Gastroesophageal sphincter (tissue), 4 donors: ENCODE data around the gene DYRK1A. TPM values are rescaled to one million over a fixed set of nuclear protein-coding genes. Genes with fewer than 3 reads are reported as not detected.

ENCODE experiments used
- ATAC-seq: fragments of 150-250 bp; one replicate; pipeline ENCODE4 v1.9.1; 2016; ENCODE audit warnings: mild to moderate bottlenecking, moderate library complexity
- H3K27ac ChIP-seq, 4 donors: fragments of 200-600 bp; sonication (generic) in 3 of 4; 1 replicate in 3 of 4; 2 replicates in 1 of 4; pipeline ENCODE4 v1.5.1; 2016 to 2019
- H3K27me3 ChIP-seq: fragments of 200-600 bp; sonication (generic); one replicate; pipeline ENCODE4 v1.5.1; 2019
- H3K36me3 ChIP-seq, 2 donors: fragments of 200-600 bp; sonication (generic); one replicate each; pipeline ENCODE4 v1.5.1; 2019; ENCODE audit warnings: control low read depth in 1 of 2
- H3K4me1 ChIP-seq, 3 donors: fragments of 200-600 bp; sonication (generic); 1 replicate in 2 of 3; 2 replicates in 1 of 3; pipeline ENCODE4 v1.5.1; 2016 to 2019; ENCODE audit warnings: control low read depth in 2 of 3
- H3K4me3 ChIP-seq, 2 donors: fragments of 200-600 bp; sonication (generic); one replicate each; pipeline ENCODE4 v1.5.1; 2019; ENCODE audit warnings: mild to moderate bottlenecking in 1 of 2, moderate library complexity in 1 of 2
- H3K9me3 ChIP-seq, 3 donors: fragments of 200-600 bp; sonication (generic); one replicate each; pipeline ENCODE4 v1.5.1; 2017 to 2019; ENCODE audit warnings: control low read depth in 2 of 3
- CTCF ChIP-seq, 4 experiments: fragments of 200-600 bp in 2 of 4; fragments of 450-650 bp in 2 of 4; sonication (generic) in 1 of 4; IDR thresholded peaks; one replicate each; pipeline ENCODE4 v1.5.1; 2017 to 2019; ENCODE audit warnings: antibody characterized with exemption in 4 of 4, mild to moderate bottlenecking in 2 of 4, moderate library complexity in 2 of 4
- EP300 ChIP-seq: sonication (generic); formaldehyde crosslinking; IDR thresholded peaks from one replicate; pipeline ENCODE4 v1.6.1; 2017; ENCODE audit warnings: antibody characterized with exemption, mild to moderate bottlenecking
- POLR2A ChIP-seq, 2 donors: fragments of 450-650 bp; IDR thresholded peaks; one replicate each; pipeline ENCODE4 v1.6.1; 2017; ENCODE audit warnings: antibody characterized with exemption in 2 of 2, mild to moderate bottlenecking in 2 of 2, moderate library complexity in 1 of 2
- POLR2AphosphoS5 ChIP-seq: sonication (generic); formaldehyde crosslinking; IDR thresholded peaks from one replicate; pipeline ENCODE4 v1.6.1; 2017; ENCODE audit warnings: antibody characterized with exemption
- WGBS, 2 donors: methylation state at CpG; one replicate each; pipeline ENCODE4 v1.1.5; 2018; ENCODE audit warnings: low coverage in 1 of 2; 5-methylcytosine and 5-hydroxymethylcytosine counted together
- total RNA-seq, 4 donors: library from RNA; depleted of rRNA; stranded (reverse); fragments of >200 nt; gene quantifications; one replicate each; pipeline ENCODE4 v1.1.0, GENCODE V29; 2016

The DYRK1A gene
- total RNA-seq, 4 donors from 2014 or later = 85.1 to 102 (median 94.0) TPM

DNA sequence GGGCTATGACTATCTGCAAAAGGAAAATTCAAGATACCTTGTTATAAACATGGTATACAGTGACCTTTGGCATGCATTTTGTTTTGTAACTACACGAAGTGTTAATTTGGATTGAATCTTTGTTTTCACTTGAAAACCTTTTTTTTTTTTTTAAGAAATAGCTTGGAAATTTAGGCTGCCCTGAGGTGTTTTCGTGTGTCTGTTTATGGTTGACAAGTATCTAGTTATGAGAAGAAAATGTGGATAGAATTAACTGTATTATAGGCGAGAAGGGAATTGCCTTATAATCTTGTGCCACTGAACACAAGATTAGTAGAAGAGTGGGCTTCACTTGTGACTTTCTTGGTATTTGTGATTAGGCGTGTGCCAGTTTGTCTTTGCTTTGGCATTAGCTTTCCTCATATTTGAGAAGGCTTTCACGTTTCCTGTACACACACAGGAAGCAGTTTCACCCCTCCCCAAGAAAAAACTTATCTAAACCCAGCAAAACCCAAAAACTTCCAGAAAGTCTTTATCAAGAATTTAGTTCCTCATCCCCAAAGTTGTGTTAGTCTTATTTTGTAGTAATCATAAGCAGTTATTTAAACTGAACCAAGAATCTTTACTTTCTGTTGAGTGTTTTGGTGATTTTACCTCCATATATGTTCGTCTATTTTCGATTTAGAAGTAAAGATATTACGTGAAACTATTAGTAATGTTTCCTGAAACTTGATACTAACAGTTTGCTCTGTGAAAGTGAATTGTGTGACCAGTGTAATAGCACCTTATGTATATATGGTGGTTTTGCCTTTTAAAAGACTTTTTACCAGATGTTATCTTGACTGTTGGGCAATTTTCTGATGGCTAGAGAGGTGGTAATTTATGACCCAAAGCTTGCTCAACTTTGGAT is 3.8 kb downstream of the DYRK1A start:
- TF ChIP-seq CTCF (IDR thresholded peaks at IDR 0.05) (no peak), EP300 (no peak), POLR2AphosphoS5 (no peak), POLR2A (IDR thresholded peaks at IDR 0.05) (no peak)
- peak overlapping the region; percentile 5 to 92 for H3K4me3 ChIP-seq
- no peaks in the 10 kb centered on the region for H3K27me3 ChIP-seq
- no peak for ATAC-seq
- no peaks in the 10 kb centered on the region for H3K9me3 ChIP-seq
- 14 to 24% methylated on average over 7 to 8 of the region's 8 CpGs for WGBS, 2 donors
- H3K27ac ChIP-seq = peak overlapping the region in 3 of 4 donors; percentile 54 to 100 (median 95)
- no peaks in the 10 kb centered on the region for H3K36me3 ChIP-seq
- H3K4me1 ChIP-seq = peaks cover 9 to 70% (median 25%) of the 10 kb centered on the region in 3 donors

DNA sequence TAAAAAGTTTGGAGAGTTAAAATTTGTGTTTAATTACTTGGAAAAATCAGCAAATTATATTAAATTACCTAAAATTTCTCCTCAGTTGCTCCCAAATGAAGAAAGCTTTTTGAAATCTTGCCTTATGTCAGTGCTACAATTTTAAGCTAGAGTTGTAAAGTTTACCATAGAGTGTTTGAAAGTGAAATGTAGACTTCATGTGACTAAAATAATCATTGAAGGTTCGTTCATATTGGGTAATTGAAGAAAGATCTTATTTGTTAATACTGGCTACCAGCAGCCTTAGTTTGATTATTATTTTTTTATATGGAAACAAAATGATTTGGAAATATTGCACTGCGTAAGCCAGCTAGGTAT is 4.4 kb downstream of the DYRK1A start:
- H3K27ac ChIP-seq = peak overlapping the region in 3 of 4 donors; percentile 21 to 100 (median 54)
- WGBS, 2 donors = 55 to 60% methylated on average over 2 of the region's 2 CpGs
- no peaks in the 10 kb centered on the region for H3K27me3 ChIP-seq
- no peaks in the 10 kb centered on the region for H3K36me3 ChIP-seq
- peak overlapping the region in 1 of 2 donors; percentile 92 for H3K4me3 ChIP-seq
- ATAC-seq = no peak
- TF ChIP-seq CTCF (IDR thresholded peaks at IDR 0.05) = no peak
- TF ChIP-seq EP300 = no peak
- no peak for TF ChIP-seq POLR2AphosphoS5
- TF ChIP-seq POLR2A (IDR thresholded peaks at IDR 0.05) = no peak
- no peaks in the 10 kb centered on the region for H3K9me3 ChIP-seq
- H3K4me1 ChIP-seq = peaks cover 14 to 76% (median 28%) of the 10 kb centered on the region in 3 donors

DNA sequence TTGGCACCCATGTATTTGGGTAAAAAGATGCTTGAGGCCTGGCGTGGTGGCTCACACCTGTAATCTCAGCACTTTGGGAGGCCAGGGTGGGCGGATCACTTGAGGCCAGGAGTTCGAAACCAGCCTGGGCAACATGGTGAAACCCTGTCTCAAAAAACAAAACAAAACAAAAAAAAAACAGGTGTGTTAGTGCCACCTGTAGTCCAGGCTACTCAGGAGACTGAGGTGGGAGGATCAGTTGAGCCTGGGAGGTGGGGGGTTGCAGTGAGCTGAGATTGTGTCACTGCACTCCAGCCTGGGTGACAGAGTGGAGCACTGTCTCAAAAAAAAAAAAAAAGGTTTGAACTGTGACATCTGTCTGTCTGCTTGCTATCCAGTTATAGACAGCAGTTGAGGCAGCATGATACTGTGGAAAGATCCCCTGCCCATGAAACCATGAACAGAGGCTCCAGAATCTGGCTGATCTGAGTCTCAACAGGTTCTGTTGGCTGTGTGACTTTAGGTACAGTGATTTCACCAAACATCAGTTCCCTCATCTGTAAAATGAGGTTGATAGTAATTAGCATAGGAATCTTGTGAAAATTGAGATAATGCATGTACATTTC is 5.7 kb downstream of the DYRK1A start:
- Histone ChIP-seq H3K4me3 (no peak overlapping the region), H3K27ac (no peak overlapping the region), H3K4me1 (peaks cover 14 to 88% (median 32%) of the 10 kb centered on the region in 3 donors), H3K9me3 (no peaks in the 10 kb centered on the region), H3K27me3 (no peaks in the 10 kb centered on the region), H3K36me3 (no peaks in the 10 kb centered on the region)
- 100% methylated on average over 2 of the region's 3 CpGs for whole genome bisulfite sequencing, 2 donors
- no peak for ATAC-seq
- TF ChIP-seq POLR2A (IDR thresholded peaks at IDR 0.05) (no peak), CTCF (IDR thresholded peaks at IDR 0.05) (no peak), EP300 (no peak), POLR2AphosphoS5 (no peak)

GRCh38 chr21:37372951-37373350 is 6.4 kb downstream of the DYRK1A start:
- Histone ChIP-seq H3K4me3 (no peak overlapping the region), H3K27ac (peak overlapping the region in 1 of 4 donors; percentile 14), H3K9me3 (no peaks in the 10 kb centered on the region), H3K27me3 (no peaks in the 10 kb centered on the region), H3K36me3 (no peaks in the 10 kb centered on the region), H3K4me1 (peaks cover 14 to 95% (median 32%) of the 10 kb centered on the region in 3 donors)
- no peak for ATAC-seq
- no peak for TF ChIP-seq EP300
- 63 to 86% methylated on average over 3 of the region's 3 CpGs for WGBS, 2 donors

GRCh38 chr21:37373539-37373938 is 7.0 kb downstream of the DYRK1A start:
- Histone ChIP-seq H3K36me3 (no peaks in the 10 kb centered on the region), H3K4me3 (no peak overlapping the region), H3K9me3 (no peaks in the 10 kb centered on the region), H3K27ac (peak overlapping the region in 2 of 4 donors; percentile 3 to 14), H3K27me3 (no peaks in the 10 kb centered on the region), H3K4me1 (peaks cover 14 to 100% (median 33%) of the 10 kb centered on the region in 3 donors)
- 44 to 79% methylated on average over 1 of the region's 1 CpG for WGBS, 2 donors
- no peak for ATAC-seq
- no peak for TF ChIP-seq POLR2A (IDR thresholded peaks at IDR 0.05)
- peak; percentile 35 for TF ChIP-seq POLR2AphosphoS5
